Measurements from ENCODE around the gene PGM2. TPM values are rescaled to one million over a fixed set of nuclear protein-coding genes. Genes with fewer than 3 reads are reported as not detected.
A peak's percentile ranks its signal among the peaks of the same experiment; 100 is the strongest.

Gene PGM2
- total and polyA plus RNA-seq, 7 donors, result 7.2 to 42.3 (median 30.0) TPM

DNA sequence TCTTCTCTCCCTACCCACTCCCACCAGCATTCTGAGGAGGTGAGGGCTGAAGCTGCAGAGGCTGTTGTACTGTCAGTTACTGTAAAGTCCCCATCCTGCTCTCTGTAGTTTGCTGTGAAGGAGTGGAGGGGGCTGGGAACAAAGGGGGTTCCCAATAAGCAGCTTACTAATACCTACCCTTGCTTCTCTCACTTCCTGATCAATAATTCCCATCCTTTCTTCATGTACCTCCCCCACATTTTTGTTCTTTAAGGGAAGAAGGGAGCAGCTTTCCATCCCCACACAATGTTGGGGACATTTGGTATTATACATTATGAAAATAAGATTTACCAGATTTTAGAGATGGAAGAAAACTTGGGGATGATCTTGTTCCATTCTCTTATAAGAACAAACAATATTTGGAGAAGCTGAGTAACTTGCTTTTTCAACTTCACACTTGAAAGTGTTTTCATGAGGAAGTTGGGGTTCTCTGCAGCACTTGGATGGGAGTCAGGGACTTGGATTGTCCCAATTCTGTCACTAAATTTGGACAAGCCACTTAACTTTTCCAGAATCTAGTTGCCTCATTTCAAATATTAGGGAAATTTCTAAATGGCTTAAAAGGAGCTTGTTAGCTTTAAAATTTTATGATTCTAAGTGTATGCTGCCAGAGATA lies 69.8 kb downstream of the PGM2 start:
- Histone ChIP-seq H3K4me3 (no peak overlapping the region), H3K36me3 (peaks cover 0 to 11% (median 0%) of the 10 kb centered on the region in 4 donors), H3K9me3 (no peaks in the 10 kb centered on the region), H3K4me1 (peaks cover 0 to 69% (median 52%) of the 10 kb centered on the region in 4 donors), H3K27me3 (no peaks in the 10 kb centered on the region), H3K27ac (peak overlapping the region in 2 of 4 donors; percentile 13 to 44)
- intact Hi-C loops (cut with DNase I), result no loop called here
- DNase-seq, result no peak
- TF ChIP-seq POLR2AphosphoS5 (IDR thresholded peaks at IDR 0.05) (no peak), EP300 (IDR thresholded peaks at IDR 0.05) (no peak)
- TF ChIP-seq, protein P1, sequence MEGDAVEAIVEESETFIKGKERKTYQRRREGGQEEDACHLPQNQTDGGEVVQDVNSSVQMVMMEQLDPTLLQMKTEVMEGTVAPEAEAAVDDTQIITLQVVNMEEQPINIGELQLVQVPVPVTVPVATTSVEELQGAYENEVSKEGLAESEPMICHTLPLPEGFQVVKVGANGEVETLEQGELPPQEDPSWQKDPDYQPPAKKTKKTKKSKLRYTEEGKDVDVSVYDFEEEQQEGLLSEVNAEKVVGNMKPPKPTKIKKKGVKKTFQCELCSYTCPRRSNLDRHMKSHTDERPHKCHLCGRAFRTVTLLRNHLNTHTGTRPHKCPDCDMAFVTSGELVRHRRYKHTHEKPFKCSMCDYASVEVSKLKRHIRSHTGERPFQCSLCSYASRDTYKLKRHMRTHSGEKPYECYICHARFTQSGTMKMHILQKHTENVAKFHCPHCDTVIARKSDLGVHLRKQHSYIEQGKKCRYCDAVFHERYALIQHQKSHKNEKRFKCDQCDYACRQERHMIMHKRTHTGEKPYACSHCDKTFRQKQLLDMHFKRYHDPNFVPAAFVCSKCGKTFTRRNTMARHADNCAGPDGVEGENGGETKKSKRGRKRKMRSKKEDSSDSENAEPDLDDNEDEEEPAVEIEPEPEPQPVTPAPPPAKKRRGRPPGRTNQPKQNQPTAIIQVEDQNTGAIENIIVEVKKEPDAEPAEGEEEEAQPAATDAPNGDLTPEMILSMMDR (IDR thresholded peaks at IDR 0.05), result no peak

DNA sequence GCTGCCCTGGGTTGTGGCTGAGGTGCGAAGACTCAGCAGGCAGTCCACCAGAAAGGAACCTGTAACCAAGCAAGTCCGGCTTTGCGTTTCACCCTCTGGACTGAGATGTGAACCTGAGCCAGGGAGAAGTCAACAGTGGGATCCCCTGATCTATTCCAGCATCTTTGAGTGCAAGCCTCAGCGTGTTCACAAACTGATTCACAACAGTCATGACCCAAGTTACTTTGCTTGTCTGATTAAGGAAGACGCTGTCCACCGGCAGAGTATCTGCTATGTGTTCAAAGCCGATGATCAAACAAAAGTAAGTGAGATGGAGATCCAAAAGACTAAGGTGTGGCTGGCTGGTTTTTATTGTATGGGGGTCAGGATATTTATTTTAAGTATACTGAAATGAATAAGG lies 75.7 kb downstream of the PGM2 start:
- DNase-seq, result no peak
- 92 to 94% methylated on average over 7 of the region's 7 CpGs for WGBS, 2 donors
- intact Hi-C loops (cut with DNase I), result no loop called here
- no peak for TF ChIP-seq POLR2A (IDR thresholded peaks at IDR 0.05)
- H3K4me3 ChIP-seq, result no peak overlapping the region
- no peaks in the 10 kb centered on the region for H3K27me3 ChIP-seq
- peaks cover 0 to 28% (median 0%) of the 10 kb centered on the region in 4 donors for H3K36me3 ChIP-seq
- no peaks in the 10 kb centered on the region for H3K9me3 ChIP-seq
- H3K27ac ChIP-seq, result peak overlapping the region in 3 of 4 donors; percentile 32 to 52 (median 33)
- H3K4me1 ChIP-seq, result peaks cover 0 to 66% (median 39%) of the 10 kb centered on the region in 4 donors

GRCh38 chr4:37902738-37903693 lies 76.5 kb downstream of the PGM2 start:
- intact Hi-C loops (cut with DNase I), result no loop called here
- peak overlapping the region in 3 of 4 donors; percentile 32 to 52 (median 42) for H3K27ac ChIP-seq
- H3K9me3 ChIP-seq, result no peaks in the 10 kb centered on the region
- H3K36me3 ChIP-seq, result peaks cover 0 to 28% (median 0%) of the 10 kb centered on the region in 4 donors
- peaks cover 0 to 66% (median 39%) of the 10 kb centered on the region in 4 donors for H3K4me1 ChIP-seq
- 77 to 91% methylated on average over 9 of the region's 9 CpGs for WGBS, 2 donors
- no peak for DNase-seq
- H3K4me3 ChIP-seq, result no peak overlapping the region
- H3K27me3 ChIP-seq, result no peaks in the 10 kb centered on the region
- TF ChIP-seq, protein P1 (IDR thresholded peaks at IDR 0.05), result no peak
- no peak for TF ChIP-seq POLR2A (IDR thresholded peaks at IDR 0.05)
- no peak for TF ChIP-seq POLR2AphosphoS5 (IDR thresholded peaks at IDR 0.05)
- no peak for TF ChIP-seq EP300 (IDR thresholded peaks at IDR 0.05)

GRCh38 chr4:37903901-37904300 lies 77.4 kb downstream of the PGM2 start:
- DNase-seq, result no peak
- TF ChIP-seq, protein P1 (IDR thresholded peaks at IDR 0.05), result no peak
- TF ChIP-seq EP300 (IDR thresholded peaks at IDR 0.05), result no peak
- TF ChIP-seq POLR2A (IDR thresholded peaks at IDR 0.05), result no peak
- no peak for TF ChIP-seq POLR2AphosphoS5 (IDR thresholded peaks at IDR 0.05)
- peak overlapping the region in 3 of 4 donors; percentile 32 to 52 (median 42) for H3K27ac ChIP-seq
- intact Hi-C loops (cut with DNase I), result no loop called here
- WGBS, 2 donors, result 63 to 80% methylated on average over 3 of the region's 3 CpGs
- H3K4me3 ChIP-seq, result no peak overlapping the region
- H3K4me1 ChIP-seq, result peaks cover 0 to 71% (median 45%) of the 10 kb centered on the region in 4 donors
- no peaks in the 10 kb centered on the region for H3K27me3 ChIP-seq
- H3K9me3 ChIP-seq, result no peaks in the 10 kb centered on the region
- H3K36me3 ChIP-seq, result peaks cover 0 to 28% (median 0%) of the 10 kb centered on the region in 4 donors

GRCh38 chr4:37904824-37905223 lies 78.3 kb downstream of the PGM2 start:
- H3K27ac ChIP-seq, result peak overlapping the region in 3 of 4 donors; percentile 32 to 52 (median 42)
- TF ChIP-seq POLR2AphosphoS5 (IDR thresholded peaks at IDR 0.05) (no peak), POLR2A (IDR thresholded peaks at IDR 0.05) (no peak), EP300 (IDR thresholded peaks at IDR 0.05) (no peak)
- TF ChIP-seq, protein P1 (IDR thresholded peaks at IDR 0.05), result no peak
- H3K36me3 ChIP-seq, result peaks cover 0 to 21% (median 0%) of the 10 kb centered on the region in 4 donors
- H3K4me1 ChIP-seq, result peaks cover 0 to 80% (median 54%) of the 10 kb centered on the region in 4 donors
- intact Hi-C loops (cut with DNase I), result no loop called here
- H3K27me3 ChIP-seq, result no peaks in the 10 kb centered on the region
- 92 to 95% methylated on average over 3 of the region's 3 CpGs for WGBS, 2 donors
- DNase-seq, result no peak
- no peaks in the 10 kb centered on the region for H3K9me3 ChIP-seq
- no peak overlapping the region for H3K4me3 ChIP-seq

Measured in sigmoid colon (tissue), 7 donors.